ENCODE measurements around the gene DNAH10. TPM values are rescaled to one million over a fixed set of nuclear protein-coding genes. Genes with fewer than 3 reads are reported as not detected.

Gene DNAH10
- total RNA-seq, 1 donor from 2014 or later = 0.62 TPM

DNA sequence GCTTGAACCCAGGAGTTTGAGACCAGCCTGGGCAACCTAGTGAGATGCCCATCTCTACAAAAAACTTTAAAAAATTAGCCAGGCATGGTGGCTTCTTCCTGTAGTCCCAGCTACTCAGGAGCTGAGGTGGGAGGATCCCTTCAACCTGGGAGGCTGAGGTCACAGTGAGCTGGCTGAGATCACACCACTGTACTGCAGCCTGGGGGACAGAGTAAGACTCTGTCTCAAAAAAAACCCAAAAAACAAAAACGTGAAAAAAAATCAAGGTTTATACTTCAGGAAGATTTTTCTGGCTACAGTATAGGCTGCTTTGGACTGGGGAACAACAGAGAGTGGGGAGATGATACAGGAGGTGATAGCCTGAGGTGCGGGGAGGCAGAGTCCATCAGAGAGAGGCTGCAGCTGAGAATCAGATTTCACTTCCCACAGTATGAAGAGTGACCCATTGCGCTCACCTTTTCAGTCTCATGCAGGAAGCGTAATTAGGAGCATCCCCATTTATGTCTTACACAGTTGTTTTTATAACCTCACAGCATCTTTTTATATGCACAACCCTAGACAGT, 28.9 kb downstream of the DNAH10 start:
- DNase-seq = no peak

- no peak for DNase-seq
Observed at GRCh38 chr12:123794027-123794426, 31.9 kb downstream of the DNAH10 start.

DNA sequence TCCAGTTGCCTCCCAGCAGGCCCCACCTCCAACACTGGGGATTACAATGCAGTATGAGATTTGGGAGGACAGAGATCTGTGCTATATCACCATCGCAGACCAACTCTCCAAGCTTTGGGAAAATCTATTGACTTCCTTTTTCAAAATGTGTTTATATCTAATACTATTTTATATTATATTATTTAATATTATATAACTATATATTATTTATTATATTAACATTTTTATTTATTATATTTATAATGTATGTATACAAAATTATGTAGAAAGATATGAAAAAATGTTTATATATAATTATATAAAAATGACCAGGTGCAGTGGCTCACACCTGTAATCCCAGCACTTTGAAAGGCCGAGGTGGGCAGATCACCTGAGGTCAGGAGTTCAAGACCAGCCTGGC, 36.4 kb downstream of the DNAH10 start:
- DNase-seq = no peak

DNA sequence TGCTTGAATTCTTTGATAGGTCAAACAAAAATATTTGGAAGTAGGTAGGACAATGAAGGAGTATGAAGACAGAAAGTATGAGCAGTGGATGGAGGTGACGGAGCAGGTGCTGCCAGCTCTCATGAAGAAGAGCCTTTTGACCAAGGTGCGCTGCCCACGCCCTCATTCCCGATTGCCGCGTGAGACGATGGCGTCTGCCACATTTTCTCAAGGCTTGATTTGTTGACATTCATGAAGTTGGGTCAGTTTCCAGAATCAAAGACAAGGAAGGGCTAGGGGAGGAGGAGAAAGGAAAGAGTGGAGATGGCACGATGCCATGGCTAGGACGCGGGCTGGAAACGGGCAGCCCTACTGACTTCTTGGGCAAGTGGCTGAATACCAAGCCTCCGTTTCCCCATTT, 37.1 kb downstream of the DNAH10 start:
- no peak for DNase-seq

- DNase-seq = peak; percentile 15
Observed at GRCh38 chr12:123801573-123802178, 39.6 kb downstream of the DNAH10 start.

- peak; percentile 10 for DNase-seq
Observed at GRCh38 chr12:123805173-123805572, 43.1 kb downstream of the DNAH10 start.

DNA sequence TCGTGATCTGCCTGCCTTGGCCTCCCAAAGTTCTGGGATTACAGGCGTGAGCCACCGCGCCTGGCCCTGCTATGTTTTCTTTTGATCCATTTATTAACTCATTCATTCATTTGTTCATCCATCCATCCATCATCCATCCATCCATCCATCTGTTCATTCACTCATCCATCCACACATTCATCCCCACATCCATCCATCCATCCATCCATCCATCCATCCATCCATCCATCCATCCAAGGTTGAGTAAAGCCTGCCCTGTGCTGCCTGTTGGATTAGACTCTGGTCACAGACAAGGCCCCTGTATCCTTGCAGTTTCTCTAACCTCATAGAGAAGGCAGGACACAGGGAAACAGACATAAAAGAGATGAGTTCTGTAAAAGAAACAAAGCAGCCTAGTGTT, 44.9 kb downstream of the DNAH10 start:
- no peak for DNase-seq

DNA sequence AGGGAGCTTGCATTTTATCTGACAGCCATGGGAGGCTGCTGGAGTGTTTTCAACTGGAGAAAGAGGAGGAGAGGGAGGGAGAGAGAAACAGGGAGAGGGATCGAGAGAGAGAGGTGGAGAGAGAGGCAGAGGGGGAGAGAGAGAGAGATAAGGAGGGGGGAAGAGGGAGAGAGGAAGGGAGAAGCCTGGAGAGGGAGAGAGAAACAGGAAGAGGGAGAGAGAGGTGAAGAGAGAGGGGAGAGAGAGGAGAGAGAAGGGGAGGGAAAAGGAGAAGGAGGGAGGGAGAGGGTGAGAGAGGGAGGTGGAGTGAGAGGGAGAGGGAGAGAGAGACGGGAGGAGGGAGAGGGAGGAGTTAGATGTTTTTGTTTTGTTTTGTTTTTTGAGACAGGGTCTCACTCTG, 45.6 kb downstream of the DNAH10 start:
- DNase-seq = no peak

DNA sequence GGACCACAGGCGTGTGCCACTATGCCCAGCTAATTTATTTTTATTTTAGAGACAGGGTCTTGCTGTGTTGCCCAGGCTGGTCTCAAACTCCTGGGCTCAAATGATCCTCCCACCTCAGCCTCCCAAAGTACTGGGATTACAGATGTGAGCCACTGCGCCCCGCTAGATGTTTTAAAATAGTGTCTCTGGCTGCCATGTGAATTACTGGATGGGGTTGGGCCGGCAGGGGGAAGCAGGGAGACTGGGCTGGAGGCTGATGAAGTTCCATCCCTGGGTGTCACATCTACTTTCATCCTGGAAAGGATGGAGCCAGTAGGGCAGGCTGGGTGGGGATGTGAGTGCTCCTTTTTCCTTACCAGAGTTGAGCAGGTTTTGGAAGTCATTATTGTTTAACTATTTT, 46.1 kb downstream of the DNAH10 start:
- no peak for DNase-seq

DNA sequence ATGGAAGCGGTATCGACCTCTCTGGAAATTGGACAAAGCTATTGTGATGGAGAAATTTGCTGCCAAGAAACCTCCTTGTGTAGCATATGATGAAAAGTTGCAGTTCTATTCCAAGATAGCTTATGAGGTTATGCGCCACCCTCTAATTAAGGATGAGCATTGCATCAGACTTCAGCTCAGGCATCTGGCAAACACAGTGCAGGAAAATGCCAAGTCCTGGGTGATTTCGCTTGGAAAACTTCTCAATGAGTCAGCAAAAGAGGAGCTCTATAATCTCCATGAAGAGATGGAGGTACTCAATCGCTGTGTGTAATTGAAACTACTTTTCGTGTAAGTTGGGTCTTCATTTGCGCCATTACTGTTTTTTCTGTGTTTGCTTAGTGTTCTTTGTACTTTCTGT, 51.2 kb downstream of the DNAH10 start:
- no peak for DNase-seq

- no peak for DNase-seq
Observed at GRCh38 chr12:123815968-123816367, 53.9 kb downstream of the DNAH10 start.

- no peak for DNase-seq
Observed at GRCh38 chr12:123816896-123817537, 54.9 kb downstream of the DNAH10 start.

- no peak for DNase-seq
Observed at GRCh38 chr12:123822804-123823203, 60.7 kb downstream of the DNAH10 start.

DNA sequence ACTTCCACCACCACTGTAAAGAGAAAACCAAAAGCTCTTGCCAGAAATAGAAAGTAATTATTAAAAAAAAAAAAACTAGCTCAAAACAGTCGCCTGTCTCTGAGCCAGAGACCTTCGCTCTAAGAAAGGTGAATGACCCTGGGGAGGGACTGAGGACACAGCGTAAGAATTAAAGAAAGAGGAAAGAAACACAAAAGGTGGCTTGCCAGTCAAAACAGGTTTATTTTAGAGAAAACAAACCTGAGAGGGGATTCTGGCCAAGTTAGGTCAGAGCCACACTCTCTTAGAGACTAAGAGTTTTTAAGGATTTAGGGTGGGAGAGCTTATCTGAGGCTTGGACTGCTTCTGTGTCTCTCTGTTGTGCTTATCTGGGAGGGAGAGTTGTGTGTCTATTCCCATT, 66.0 kb downstream of the DNAH10 start:
- no peak for DNase-seq

DNA sequence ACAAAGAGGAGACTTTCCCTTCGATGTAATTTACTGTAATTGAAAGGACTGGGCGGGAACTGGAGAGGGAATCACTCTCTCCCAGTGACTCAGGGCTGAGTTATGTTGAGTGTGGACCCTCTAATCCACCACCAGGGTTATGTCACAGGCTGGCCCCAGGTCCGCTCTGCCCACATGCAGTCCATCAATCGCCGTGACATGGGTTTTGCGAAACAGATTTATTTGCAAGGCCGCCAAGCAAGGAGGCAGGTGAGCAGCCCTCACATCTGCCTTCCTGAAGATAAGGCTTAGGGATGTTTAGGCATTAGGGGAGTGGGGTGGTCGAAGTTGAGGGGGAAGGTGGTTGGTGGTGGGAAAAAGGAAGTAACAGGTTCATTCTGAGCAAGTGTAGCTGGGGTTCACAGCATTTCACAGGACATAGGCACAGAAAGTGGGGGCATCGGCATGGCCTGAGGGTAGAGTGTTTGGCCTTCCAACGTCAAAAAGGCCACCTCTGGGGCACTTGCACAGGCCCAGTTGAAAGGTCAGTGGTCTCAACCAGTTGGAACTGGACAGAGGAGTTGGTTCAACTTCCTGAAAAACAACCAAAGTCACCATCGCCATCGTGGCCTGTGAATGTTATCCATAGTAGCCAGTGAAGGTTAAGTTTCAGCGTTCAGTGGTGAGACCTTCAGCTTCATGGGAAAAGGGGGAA, 66.9 kb downstream of the DNAH10 start:
- DNase-seq = no peak

- no peak for DNase-seq
Observed at GRCh38 chr12:123829561-123829960, 67.5 kb downstream of the DNAH10 start.

DNA sequence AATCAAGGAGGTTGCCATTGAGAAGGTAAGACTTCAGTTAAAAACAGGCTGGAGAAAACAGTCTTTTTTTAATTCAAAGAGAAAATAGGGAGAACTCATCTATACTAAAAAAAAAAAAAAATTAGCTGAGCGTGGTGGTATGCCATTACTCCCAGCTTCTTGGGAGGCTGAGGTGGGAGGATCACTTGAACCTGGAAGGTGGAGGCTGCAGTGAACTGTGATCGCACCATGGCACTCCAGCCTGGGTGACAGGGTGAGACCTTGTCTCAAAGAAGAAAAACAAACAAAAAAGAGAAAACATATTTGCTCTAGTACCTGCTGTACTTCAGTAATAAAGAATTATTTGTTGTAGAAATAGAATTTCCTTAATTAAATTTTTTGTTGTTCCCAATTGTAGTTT, 68.6 kb downstream of the DNAH10 start:
- DNase-seq = no peak

- no peak for DNase-seq
Observed at GRCh38 chr12:123832052-123832451, 70.0 kb downstream of the DNAH10 start.

GRCh38 chr12:123833830-123834229, 71.7 kb downstream of the DNAH10 start:
- DNase-seq = no peak

DNA sequence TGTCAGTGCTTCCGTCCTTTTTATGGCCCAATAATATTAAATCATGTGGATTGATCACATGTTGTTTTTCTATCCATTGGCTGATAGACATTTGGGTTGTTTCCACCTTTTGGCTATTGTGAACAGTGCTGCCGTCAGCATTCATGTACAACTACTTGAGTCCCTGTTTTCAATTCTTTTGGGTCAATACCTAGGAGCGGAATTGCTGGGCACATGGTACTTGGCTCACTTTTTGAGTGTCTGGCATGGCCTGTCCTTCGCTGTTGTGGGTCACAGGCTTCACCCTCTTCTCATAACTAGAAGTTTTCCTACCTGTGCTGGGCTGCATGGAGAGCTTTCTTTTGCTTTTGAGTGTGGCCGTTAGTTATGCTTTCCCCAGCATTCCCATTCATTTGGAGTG, 72.7 kb downstream of the DNAH10 start:
- DNase-seq = no peak

DNA sequence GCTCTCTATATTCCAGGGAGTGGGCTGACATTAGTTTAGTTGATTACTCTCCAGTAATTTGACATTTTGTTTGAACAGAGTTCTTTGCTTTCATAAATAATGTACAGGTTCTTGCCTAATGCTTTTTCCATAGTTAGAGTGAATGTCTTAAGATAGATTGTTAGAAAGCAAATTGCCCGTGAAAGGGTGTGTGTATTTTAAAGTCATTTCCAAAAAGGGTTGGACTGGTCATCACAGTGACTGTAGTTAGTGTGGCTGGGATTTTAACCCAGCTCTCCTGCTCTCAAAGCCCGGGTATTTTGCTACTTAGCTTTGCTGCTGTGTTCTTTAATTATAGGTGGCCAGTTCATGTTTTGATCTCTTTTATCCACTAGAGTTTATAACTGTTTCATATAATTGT, 74.2 kb downstream of the DNAH10 start:
- no peak for DNase-seq

GRCh38 chr12:123839826-123840225, 77.7 kb downstream of the DNAH10 start:
- DNase-seq = no peak

DNA sequence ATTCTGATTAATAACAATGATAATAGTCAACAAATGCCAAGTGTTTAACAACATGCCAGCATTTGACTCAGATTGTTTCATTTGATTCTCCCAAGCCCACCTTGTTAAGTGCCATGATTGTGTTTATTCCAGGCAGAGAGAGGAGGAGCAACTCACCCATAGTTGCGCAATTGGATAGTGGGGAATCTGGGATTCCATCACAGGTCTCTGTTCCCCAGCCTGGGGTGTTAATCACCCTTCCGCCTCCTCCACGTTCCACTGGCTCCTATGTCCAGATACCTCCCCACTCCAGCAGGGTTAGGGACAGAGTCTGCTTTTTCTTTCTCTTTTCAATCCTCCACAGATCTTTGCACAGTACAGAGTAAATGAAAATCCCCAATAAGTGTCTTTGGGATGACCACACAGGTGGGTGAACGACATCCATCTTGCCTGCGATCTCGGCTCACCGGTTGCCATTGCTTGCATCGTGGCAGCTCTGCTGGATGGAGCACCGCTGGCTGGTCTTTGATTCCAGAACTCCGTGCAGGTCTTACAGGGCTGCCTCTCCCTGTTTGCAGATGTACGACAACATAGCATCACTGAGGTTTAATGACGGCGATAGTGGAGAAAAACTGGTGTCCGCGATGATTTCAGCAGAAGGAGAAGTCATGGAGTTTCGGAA, 78.8 kb downstream of the DNAH10 start:
- DNase-seq = no peak
